Transverse colon (tissue), 3 donors: ENCODE results near the gene FNBP1.

Source experiments
- POLR2A ChIP-seq: fragments of 450-650 bp; IDR thresholded peaks from one replicate; pipeline ENCODE4 v1.6.1; 2016; ENCODE audit warnings: antibody characterized with exemption, mild to moderate bottlenecking, moderate library complexity
- TF ChIP-seq, protein P1 (sequence below), 5 experiments: fragments of 200-600 bp in 3 of 5; fragments of 450-650 bp in 2 of 5; sonication (generic) in 3 of 5; IDR thresholded peaks; 1 replicate in 2 of 5; 2 replicates in 3 of 5; pipeline ENCODE4 v1.5.1; 2016 to 2017; ENCODE audit warnings: antibody characterized with exemption in 5 of 5, inconsistent platforms in 3 of 5, mild to moderate bottlenecking in 2 of 5, moderate library complexity in 1 of 5

DNA sequence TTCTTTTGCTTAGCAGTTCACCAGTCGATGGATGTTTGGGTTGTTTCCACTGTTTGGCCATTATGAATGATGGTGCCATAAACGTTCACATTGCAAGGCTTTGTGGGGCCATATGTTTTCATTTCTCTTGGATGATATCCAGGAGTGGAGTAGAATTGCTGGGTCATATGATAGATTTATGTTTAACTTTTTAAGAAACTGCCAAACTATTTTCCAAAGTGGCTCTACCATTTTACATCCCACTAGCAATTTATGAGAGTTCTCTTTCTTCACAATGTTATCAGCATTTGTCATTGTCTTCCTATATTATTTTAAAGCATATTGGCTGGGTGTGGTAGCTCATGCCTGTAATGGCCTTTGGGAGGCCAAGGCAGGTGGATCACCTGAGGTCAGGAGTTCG lies 15.9 kb upstream of the FNBP1 start:
- TF ChIP-seq, protein P1, sequence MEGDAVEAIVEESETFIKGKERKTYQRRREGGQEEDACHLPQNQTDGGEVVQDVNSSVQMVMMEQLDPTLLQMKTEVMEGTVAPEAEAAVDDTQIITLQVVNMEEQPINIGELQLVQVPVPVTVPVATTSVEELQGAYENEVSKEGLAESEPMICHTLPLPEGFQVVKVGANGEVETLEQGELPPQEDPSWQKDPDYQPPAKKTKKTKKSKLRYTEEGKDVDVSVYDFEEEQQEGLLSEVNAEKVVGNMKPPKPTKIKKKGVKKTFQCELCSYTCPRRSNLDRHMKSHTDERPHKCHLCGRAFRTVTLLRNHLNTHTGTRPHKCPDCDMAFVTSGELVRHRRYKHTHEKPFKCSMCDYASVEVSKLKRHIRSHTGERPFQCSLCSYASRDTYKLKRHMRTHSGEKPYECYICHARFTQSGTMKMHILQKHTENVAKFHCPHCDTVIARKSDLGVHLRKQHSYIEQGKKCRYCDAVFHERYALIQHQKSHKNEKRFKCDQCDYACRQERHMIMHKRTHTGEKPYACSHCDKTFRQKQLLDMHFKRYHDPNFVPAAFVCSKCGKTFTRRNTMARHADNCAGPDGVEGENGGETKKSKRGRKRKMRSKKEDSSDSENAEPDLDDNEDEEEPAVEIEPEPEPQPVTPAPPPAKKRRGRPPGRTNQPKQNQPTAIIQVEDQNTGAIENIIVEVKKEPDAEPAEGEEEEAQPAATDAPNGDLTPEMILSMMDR (IDR thresholded peaks at IDR 0.05): no peak
- TF ChIP-seq POLR2A: no peak
